OCI-LY7 (cell line): ENCODE results near the gene MKKS. TPM values are rescaled to one million over a fixed set of nuclear protein-coding genes. Genes with fewer than 3 reads are reported as not detected.

Source experiments
- BruUV-seq: library from RNA; stranded (reverse); fragments of 400-500 nt; replicated peaks from 2 replicates; lab custom pipeline; 2021; lab: Mats Ljungman, UMichigan
- CTCF ChIA-PET: fragments of 300-600 bp; sonication (Branson Sonifier 250); formaldehyde crosslinking; loops from one replicate; lab custom pipeline; 2022; ENCODE audit warnings: antibody characterized with exemption; ENCODE audit not compliant: unreplicated experiment; lab: Charles Lee
- POLR2A ChIA-PET: fragments of 300-600 bp; sonication (Branson Sonifier 250); formaldehyde crosslinking; loops from one replicate; lab custom pipeline; 2022; ENCODE audit warnings: antibody characterized with exemption; lab: Charles Lee
- DNase-seq: peaks from one replicate; pipeline ENCODE4 v3.0.0-alpha.2; 2015; ENCODE audit warnings: low spot score
- H2AFZ ChIP-seq: fragments of 200-600 bp; sonication (generic), shearing (Covaris generic); 2 replicates; pipeline ENCODE4 v1.6.1; 2014; ENCODE audit warnings: mild to moderate bottlenecking, antibody characterized with exemption, low read length, moderate library complexity
- H3K27ac ChIP-seq: fragments of 200-600 bp; sonication (generic); 2 replicates; pipeline ENCODE4 v1.5.1; 2014; ENCODE audit warnings: mixed run types, low read depth, mild to moderate bottlenecking, moderate library complexity, low read length, inconsistent platforms; ENCODE audit not compliant: poor library complexity, severe bottlenecking
- H3K36me3 ChIP-seq: fragments of 200-600 bp; sonication (generic); 2 replicates; pipeline ENCODE4 v1.6.1; 2014; ENCODE audit warnings: mild to moderate bottlenecking, antibody characterized with exemption, low read length, moderate library complexity, mixed read lengths; ENCODE audit not compliant: insufficient read depth
- H3K4me1 ChIP-seq: fragments of 200-600 bp; sonication (generic); 2 replicates; pipeline ENCODE4 v1.5.1; 2014; ENCODE audit warnings: mild to moderate bottlenecking, low read length; ENCODE audit not compliant: insufficient read depth, poor library complexity, severe bottlenecking
- H3K4me2 ChIP-seq: fragments of 200-600 bp; sonication (generic); 2 replicates; pipeline ENCODE4 v1.6.1; 2014; ENCODE audit warnings: mild to moderate bottlenecking, low read length
- H3K4me3 ChIP-seq: fragments of 200-600 bp; sonication (generic); 2 replicates; pipeline ENCODE4 v1.5.1; 2014; ENCODE audit warnings: mild to moderate bottlenecking, low read depth, low read length; ENCODE audit not compliant: poor library complexity, severe bottlenecking
- H3K79me2 ChIP-seq: fragments of 200-600 bp; sonication (generic); 2 replicates; pipeline ENCODE4 v1.6.1; 2016; ENCODE audit warnings: low read depth, mild to moderate bottlenecking, low read length, moderate library complexity, mixed read lengths; ENCODE audit not compliant: insufficient read depth
- H3K9me2 ChIP-seq: fragments of 200-600 bp; sonication (generic); 2 replicates; pipeline ENCODE4 v1.6.1; 2016; ENCODE audit warnings: mild to moderate bottlenecking, low read length, mixed read lengths; ENCODE audit not compliant: insufficient read depth
- H3K9me3 ChIP-seq: fragments of 200-600 bp; sonication (generic); 2 replicates; pipeline ENCODE4 v1.6.1; 2014; ENCODE audit warnings: mild to moderate bottlenecking, mixed run types, low read length, mixed read lengths
- H4K20me1 ChIP-seq: fragments of 200-600 bp; sonication (generic); 2 replicates; pipeline ENCODE4 v1.6.1; 2014; ENCODE audit warnings: mild to moderate bottlenecking, antibody characterized with exemption, low read length, moderate library complexity, mixed read lengths; ENCODE audit not compliant: insufficient read depth
- EZH2phosphoT487 ChIP-seq: fragments of 200-600 bp; sonication (generic); IDR thresholded peaks from 2 replicates; pipeline ENCODE4 v1.6.1; 2018; ENCODE audit warnings: low read depth, borderline replicate concordance, mild to moderate bottlenecking, mixed run types, antibody characterized with exemption, low read length, moderate library complexity, mixed read lengths
- intact Hi-C: fragments of 100-400 bp; cut with micrococcal nuclease; formaldehyde crosslinking; loops from one replicate; pipeline ENCODE4 v1.10.0; 2022; ENCODE audit not compliant: unreplicated experiment
- total RNA-seq, 2 experiments: library from RNA; depleted of rRNA in 1 of 2; stranded (reverse); fragments of >200 nt in 1 of 2; shearing (Covaris generic) in 1 of 2; gene quantifications; 2 replicates each; pipeline ENCODE4 v1.2.3, GENCODE V29; 2014 to 2022
- TF ChIP-seq, protein P1 (sequence below): fragments of 200-600 bp; sonication (generic); conservative IDR thresholded peaks from 2 replicates; pipeline ENCODE4 v1.5.1; 2014; ENCODE audit warnings: mild to moderate bottlenecking, antibody characterized with exemption, low read length, moderate library complexity, mixed read lengths

MKKS gene
- total RNA-seq, 2 experiments from 2014 or later: 1.0 to 5.6 TPM

DNA sequence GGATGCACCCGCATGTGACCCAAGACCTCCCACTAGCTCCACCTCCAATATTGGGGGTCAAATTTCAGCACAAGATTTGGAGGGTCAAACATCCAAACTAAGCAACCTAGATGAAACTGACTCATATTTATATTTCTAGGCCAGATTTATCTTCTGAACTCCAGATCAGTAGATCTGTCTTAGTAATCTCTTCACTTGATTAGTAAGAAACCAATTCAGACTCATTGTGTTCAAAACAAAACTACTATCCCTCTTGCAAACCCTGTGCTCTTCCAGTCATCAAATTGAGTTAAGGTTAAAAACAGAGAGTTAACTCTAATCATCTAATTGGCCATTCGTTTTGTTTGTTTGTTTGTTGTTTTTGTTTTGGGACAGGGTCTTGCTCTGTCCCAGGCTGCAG is 43.3 kb downstream of the MKKS start:
- no peak overlapping the region for H3K4me2 ChIP-seq
- POLR2A ChIA-PET: interaction anchor here (1.7 kb wide), 1 partner anchor 10 kb away, joined by 3 read pairs; no protein-coding TSS in a partner anchor
- CTCF ChIA-PET: no interaction called here
- H3K36me3 ChIP-seq: no peaks in the 10 kb centered on the region
- H3K79me2 ChIP-seq: no peaks in the 10 kb centered on the region
- no peak for DNase-seq
- no peaks in the 10 kb centered on the region for H3K4me1 ChIP-seq
- TF ChIP-seq, protein P1, sequence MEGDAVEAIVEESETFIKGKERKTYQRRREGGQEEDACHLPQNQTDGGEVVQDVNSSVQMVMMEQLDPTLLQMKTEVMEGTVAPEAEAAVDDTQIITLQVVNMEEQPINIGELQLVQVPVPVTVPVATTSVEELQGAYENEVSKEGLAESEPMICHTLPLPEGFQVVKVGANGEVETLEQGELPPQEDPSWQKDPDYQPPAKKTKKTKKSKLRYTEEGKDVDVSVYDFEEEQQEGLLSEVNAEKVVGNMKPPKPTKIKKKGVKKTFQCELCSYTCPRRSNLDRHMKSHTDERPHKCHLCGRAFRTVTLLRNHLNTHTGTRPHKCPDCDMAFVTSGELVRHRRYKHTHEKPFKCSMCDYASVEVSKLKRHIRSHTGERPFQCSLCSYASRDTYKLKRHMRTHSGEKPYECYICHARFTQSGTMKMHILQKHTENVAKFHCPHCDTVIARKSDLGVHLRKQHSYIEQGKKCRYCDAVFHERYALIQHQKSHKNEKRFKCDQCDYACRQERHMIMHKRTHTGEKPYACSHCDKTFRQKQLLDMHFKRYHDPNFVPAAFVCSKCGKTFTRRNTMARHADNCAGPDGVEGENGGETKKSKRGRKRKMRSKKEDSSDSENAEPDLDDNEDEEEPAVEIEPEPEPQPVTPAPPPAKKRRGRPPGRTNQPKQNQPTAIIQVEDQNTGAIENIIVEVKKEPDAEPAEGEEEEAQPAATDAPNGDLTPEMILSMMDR: no peak
- TF ChIP-seq EZH2phosphoT487: no peak
- H2AFZ ChIP-seq: no peak overlapping the region
- H3K9me3 ChIP-seq: no peaks in the 10 kb centered on the region
- intact Hi-C loops: no loop called here
- no peak overlapping the region for H3K4me3 ChIP-seq
- no TSS peak for BruUV-seq
- no peaks in the 10 kb centered on the region for H3K9me2 ChIP-seq
- no peak overlapping the region for H3K27ac ChIP-seq
- no peaks in the 10 kb centered on the region for H4K20me1 ChIP-seq

DNA sequence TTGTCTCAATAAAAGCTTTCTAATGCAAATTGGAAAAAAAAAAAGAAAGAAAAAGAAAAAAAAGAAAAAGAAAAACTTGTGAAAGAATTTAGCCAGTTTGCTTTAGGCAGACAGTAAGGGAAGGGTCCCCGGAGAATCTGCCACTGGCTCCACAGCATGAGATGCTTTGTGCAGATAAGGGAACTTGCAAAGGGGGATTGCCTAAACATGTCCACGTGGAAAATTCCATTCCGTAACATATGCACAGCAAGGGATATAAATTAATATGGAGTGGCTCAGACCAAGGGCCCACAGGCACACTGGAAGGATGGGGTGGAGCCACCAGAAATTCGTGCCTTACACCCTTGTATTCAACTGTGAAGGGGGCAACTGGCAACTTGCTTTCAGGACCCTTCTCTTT is 45.4 kb downstream of the MKKS start:
- Histone ChIP-seq H3K4me1 (no peaks in the 10 kb centered on the region), H3K79me2 (no peaks in the 10 kb centered on the region), H3K36me3 (no peaks in the 10 kb centered on the region), H3K4me2 (no peak overlapping the region), H3K9me3 (no peaks in the 10 kb centered on the region), H3K4me3 (no peak overlapping the region), H3K27ac (no peak overlapping the region), H3K9me2 (no peaks in the 10 kb centered on the region), H4K20me1 (no peaks in the 10 kb centered on the region), H2AFZ (no peak overlapping the region)
- ChIA-PET CTCF (no interaction called here), POLR2A (interaction anchor here (0.7 kb wide), 1 partner anchor 30 kb away, joined by 3 read pairs; no protein-coding TSS in a partner anchor)
- DNase-seq: no peak
- TF ChIP-seq, protein P1: no peak
- no peak for TF ChIP-seq EZH2phosphoT487
- BruUV-seq: no TSS peak
- intact Hi-C loops: no loop called here

DNA sequence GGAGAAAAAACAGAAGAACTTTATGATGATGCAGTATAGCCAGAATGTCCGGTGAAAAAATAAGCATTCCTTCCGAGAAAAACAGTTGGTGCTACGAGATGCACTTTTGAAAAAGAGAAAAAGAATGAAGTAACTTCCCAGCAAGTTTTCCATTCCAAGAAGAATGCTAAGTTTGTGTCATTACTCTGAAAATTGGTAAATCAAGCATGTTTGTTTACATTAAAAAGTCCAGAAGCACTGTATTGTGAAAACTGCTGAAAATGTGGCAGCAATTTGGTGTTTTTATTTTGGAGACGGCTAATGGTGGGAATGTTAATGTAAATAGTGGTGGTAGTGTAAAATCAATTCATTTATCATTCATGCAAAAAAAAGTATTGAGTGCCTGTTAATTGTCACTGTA is 46.3 kb downstream of the MKKS start:
- no peaks in the 10 kb centered on the region for H4K20me1 ChIP-seq
- no peaks in the 10 kb centered on the region for H3K79me2 ChIP-seq
- no TSS peak for BruUV-seq
- no peak for TF ChIP-seq EZH2phosphoT487
- TF ChIP-seq, protein P1: no peak
- no peak overlapping the region for H3K4me2 ChIP-seq
- no peak overlapping the region for H2AFZ ChIP-seq
- no peaks in the 10 kb centered on the region for H3K4me1 ChIP-seq
- H3K36me3 ChIP-seq: no peaks in the 10 kb centered on the region
- H3K9me3 ChIP-seq: no peaks in the 10 kb centered on the region
- no peaks in the 10 kb centered on the region for H3K9me2 ChIP-seq
- no peak for DNase-seq
- intact Hi-C loops: no loop called here
- no peak overlapping the region for H3K4me3 ChIP-seq
- ChIA-PET CTCF (no interaction called here), POLR2A (no interaction called here)
- no peak overlapping the region for H3K27ac ChIP-seq
